Fibroblast of lung (primary cell): ENCODE data around the gene GSE1. TPM values are rescaled to one million over a fixed set of nuclear protein-coding genes. Genes with fewer than 3 reads are reported as not detected.

Source experiments
- DNase-seq, 2 donors: peaks; one replicate each; pipeline versions ENCODE4 v3.0.0 to v3.0.0-alpha.2; 2010; ENCODE audit warnings: low read depth in 2 of 2
- H2AFZ ChIP-seq: 2 replicates; pipeline ENCODE4 v1.5.1; 2012; ENCODE audit warnings: low read length, control low read depth, inconsistent platforms
- H3K27ac ChIP-seq: 2 replicates; pipeline ENCODE4 v1.5.1; 2011; ENCODE audit warnings: low read length, control low read depth; ENCODE audit not compliant: insufficient read depth
- H3K27me3 ChIP-seq: 2 replicates; pipeline ENCODE4 v1.5.1; 2011; ENCODE audit warnings: mild to moderate bottlenecking, low read length; ENCODE audit not compliant: control insufficient read depth, insufficient read depth
- H3K36me3 ChIP-seq: 2 replicates; pipeline ENCODE4 v1.5.1; 2011; ENCODE audit warnings: low read length; ENCODE audit not compliant: control insufficient read depth, insufficient read depth
- H3K4me1 ChIP-seq: 2 replicates; pipeline ENCODE4 v1.5.1; 2011; ENCODE audit warnings: low read length; ENCODE audit not compliant: control insufficient read depth, insufficient read depth; ENCODE audit errors: extremely low read depth
- H3K4me2 ChIP-seq: 2 replicates; pipeline ENCODE4 v1.5.1; 2011; ENCODE audit warnings: low read length, control low read depth; ENCODE audit not compliant: insufficient read depth; ENCODE audit errors: extremely low read depth
- H3K4me3 ChIP-seq, 4 experiments: fragments of 200-600 bp in 1 of 4; sonication (generic) in 1 of 4; replicated peaks in 1 of 4; 2 replicates each; pipeline ENCODE4 v1.5.1; 2011 to 2016; ENCODE audit warnings: low read length in 4 of 4, low read depth in 3 of 4, mild to moderate bottlenecking in 3 of 4, control low read depth in 2 of 4, inconsistent platforms in 1 of 4, mixed read lengths in 1 of 4; ENCODE audit not compliant: insufficient read depth in 1 of 4; ENCODE audit errors: control extremely low read depth in 1 of 4
- H3K79me2 ChIP-seq: 2 replicates; pipeline ENCODE4 v1.5.1; 2012; ENCODE audit warnings: mild to moderate bottlenecking, low read length, inconsistent platforms; ENCODE audit not compliant: control insufficient read depth, insufficient read depth
- H3K9ac ChIP-seq: 2 replicates; pipeline ENCODE4 v1.5.1; 2011; ENCODE audit warnings: mild to moderate bottlenecking, low read length, control low read depth; ENCODE audit not compliant: insufficient read depth
- H3K9me3 ChIP-seq: 2 replicates; pipeline ENCODE4 v1.5.1; 2012; ENCODE audit warnings: low read depth, low read length; ENCODE audit not compliant: control insufficient read depth, insufficient read depth
- H4K20me1 ChIP-seq: 2 replicates; pipeline ENCODE4 v1.5.1; 2011; ENCODE audit warnings: low read length; ENCODE audit not compliant: control insufficient read depth, insufficient read depth; ENCODE audit errors: extremely low read depth
- CTCF ChIP-seq, 2 donors: IDR thresholded peaks in 1 of 2; conservative IDR thresholded peaks in 1 of 2; 1 replicate in 1 of 2; 2 replicates in 1 of 2; pipeline ENCODE4 v1.5.1; 2011 to 2012; ENCODE audit warnings: low read length in 2 of 2, control low read depth in 1 of 2, inconsistent platforms in 1 of 2, low read depth in 1 of 2, mild to moderate bottlenecking in 1 of 2
- EZH2 ChIP-seq: IDR thresholded peaks from 2 replicates; pipeline ENCODE4 v1.5.1; 2012; ENCODE audit warnings: low read length, control low read depth, mild to moderate bottlenecking; ENCODE audit errors: missing control alignments
- polyA plus RNA-seq, 2 donors: library from polyadenylated mRNA; depleted of rRNA in 1 of 2; stranded (reverse) in 1 of 2; unstranded in 1 of 2; fragments of >200 nt; gene quantifications; 2 replicates each; pipeline ENCODE4 v1.2.1, GENCODE V29; 2011 to 2012; ENCODE audit warnings: missing spikeins in 1 of 2
- total RNA-seq: library from RNA; depleted of rRNA; stranded (reverse); fragments of >200 nt; gene quantifications from 2 replicates; pipeline ENCODE4 v1.2.1, GENCODE V29; 2014

GSE1 gene
- total and polyA plus RNA-seq, 2 donors (not counting 1 experiment from before 2014, with no cell fraction given) = 11.0 to 35.7 TPM

GRCh38 chr16:85608887-85609286, 4.2 kb upstream of the GSE1 start:
- Histone ChIP-seq H3K9me3 (no peaks in the 10 kb centered on the region), H3K9ac (no peak overlapping the region), H3K79me2 (no peaks in the 10 kb centered on the region), H3K36me3 (no peaks in the 10 kb centered on the region), H3K4me3 (no peak overlapping the region), H3K27me3 (no peaks in the 10 kb centered on the region), H3K4me2 (no peak overlapping the region), H3K27ac (no peak overlapping the region), H4K20me1 (no peaks in the 10 kb centered on the region), H3K4me1 (peaks cover 22% of the 10 kb centered on the region), H2AFZ (no peak overlapping the region)
- TF ChIP-seq EZH2 = no peak
- TF ChIP-seq CTCF (conservative IDR thresholded peaks at IDR 0.05 in 1 of 2, IDR thresholded peaks at IDR 0.05 in 1 of 2; ENCODE audit: low read depth in 1 of 2, low read length in 2 of 2) = no peak
- no peak for DNase-seq

DNA sequence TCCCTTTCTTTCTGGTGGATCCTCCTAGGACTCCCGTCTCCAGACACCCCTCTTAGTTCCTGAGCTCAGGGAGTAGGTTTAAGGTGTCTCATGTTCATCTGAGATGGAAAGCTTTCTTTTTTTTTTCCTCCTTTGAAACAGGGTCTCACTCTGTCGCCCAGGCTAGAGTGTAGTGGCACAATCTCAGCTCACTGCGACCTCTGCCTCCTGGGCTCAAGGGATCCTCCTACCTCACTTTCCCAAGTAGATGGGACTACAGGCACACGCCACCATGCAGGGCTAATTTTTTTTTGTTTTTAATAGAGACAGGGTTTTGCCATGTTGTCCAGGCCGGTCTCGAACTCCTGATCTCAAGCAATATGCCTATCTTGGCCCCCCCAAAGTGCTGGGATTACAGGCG, 3.6 kb upstream of the GSE1 start:
- H3K9ac ChIP-seq = no peak overlapping the region
- no peak for DNase-seq
- TF ChIP-seq CTCF (conservative IDR thresholded peaks at IDR 0.05 in 1 of 2, IDR thresholded peaks at IDR 0.05 in 1 of 2; ENCODE audit: low read depth in 1 of 2, low read length in 2 of 2) (no peak), EZH2 (no peak)
- no peak overlapping the region for H3K27ac ChIP-seq
- no peaks in the 10 kb centered on the region for H3K27me3 ChIP-seq
- H3K36me3 ChIP-seq = no peaks in the 10 kb centered on the region
- H4K20me1 ChIP-seq = no peaks in the 10 kb centered on the region
- H3K79me2 ChIP-seq = no peaks in the 10 kb centered on the region
- H3K4me3 ChIP-seq = no peak overlapping the region
- H3K9me3 ChIP-seq = no peaks in the 10 kb centered on the region
- H3K4me2 ChIP-seq = no peak overlapping the region
- no peak overlapping the region for H2AFZ ChIP-seq
- peaks cover 22% of the 10 kb centered on the region for H3K4me1 ChIP-seq

- no peak for DNase-seq
- Histone ChIP-seq H2AFZ (no peak overlapping the region), H3K27me3 (no peaks in the 10 kb centered on the region), H3K36me3 (no peaks in the 10 kb centered on the region), H3K4me1 (peaks cover 22% of the 10 kb centered on the region), H3K9me3 (no peaks in the 10 kb centered on the region), H4K20me1 (no peaks in the 10 kb centered on the region), H3K9ac (no peak overlapping the region), H3K79me2 (no peaks in the 10 kb centered on the region), H3K27ac (peak overlapping the region; percentile 26), H3K4me2 (peak overlapping the region; percentile 40), H3K4me3 (peak overlapping the region in 1 of 4 experiments; percentile 14)
- TF ChIP-seq EZH2 = no peak
- TF ChIP-seq CTCF (conservative IDR thresholded peaks at IDR 0.05 in 1 of 2, IDR thresholded peaks at IDR 0.05 in 1 of 2; ENCODE audit: low read depth in 1 of 2, low read length in 2 of 2) = no peak
Observed at GRCh38 chr16:85610059-85610445, 3.1 kb upstream of the GSE1 start.
